Activated T-cell treated with anti-CD3 and anti-CD28 coated beads, Interleukin-2, amount 50 U/mL, for 4 hours (primary cell): Measurements from ENCODE around the gene FAM174B. TPM values are rescaled to one million over a fixed set of nuclear protein-coding genes. Genes with fewer than 3 reads are reported as not detected.
"Not testable (repeated sequence)": the region's sequence is repeated elsewhere in the genome, so short reads cannot be mapped to it uniquely, and the experiment has no call there.

ENCODE experiments used
- ATAC-seq, 2 donors: fragments of 200-7000 bp; cut with Tn5 transposase; one replicate each; pipeline ENCODE4 v1.10.0; 2021
- DNase-seq: peaks from one replicate; pipeline ENCODE4 v3.0.0-alpha.2; 2020
- H3K27me3 Mint-ChIP-seq: one replicate; pipeline ENCODE4 v1.8.0; 2021; ENCODE audit warnings: low read depth, mixed read lengths
- H3K36me3 Mint-ChIP-seq: one replicate; pipeline ENCODE4 v1.8.0; 2022; ENCODE audit warnings: mixed read lengths; ENCODE audit not compliant: insufficient read depth
- H3K4me1 Mint-ChIP-seq: one replicate; pipeline ENCODE4 v1.8.0; 2021; ENCODE audit warnings: low read depth, mixed read lengths
- H3K4me3 Mint-ChIP-seq: one replicate; pipeline ENCODE4 v1.8.0; 2021; ENCODE audit warnings: mild to moderate bottlenecking, moderate library complexity, mixed read lengths
- H3K9me3 Mint-ChIP-seq: one replicate; pipeline ENCODE4 v1.8.0; 2021; ENCODE audit warnings: mixed read lengths
- total RNA-seq, 3 donors: library from RNA; stranded (reverse); gene quantifications; one replicate each; pipeline ENCODE4 v1.2.1, GENCODE V29; 2021

The FAM174B gene
- total RNA-seq, 3 donors from 2014 or later = 2.7 to 6.2 (median 3.6) TPM

GRCh38 chr15:92612891-92613290 is 42.7 kb downstream of the FAM174B start:
- H3K4me3 Mint-ChIP-seq = no peak overlapping the region
- no peak for DNase-seq
- H3K4me1 Mint-ChIP-seq = no peaks in the 10 kb centered on the region
- H3K36me3 Mint-ChIP-seq = no peaks in the 10 kb centered on the region
- H3K27me3 Mint-ChIP-seq = peaks cover 7% of the 10 kb centered on the region
- no peaks in the 10 kb centered on the region for H3K9me3 Mint-ChIP-seq
- no peak for ATAC-seq

- no peak for DNase-seq
- no peaks in the 10 kb centered on the region for H3K36me3 Mint-ChIP-seq
- no peak overlapping the region for H3K4me3 Mint-ChIP-seq
- no peaks in the 10 kb centered on the region for H3K9me3 Mint-ChIP-seq
- peaks cover 10% of the 10 kb centered on the region for H3K27me3 Mint-ChIP-seq
- ATAC-seq = no peak
- no peaks in the 10 kb centered on the region for H3K4me1 Mint-ChIP-seq
Observed at GRCh38 chr15:92611995-92612745, 43.4 kb downstream of the FAM174B start.

DNA sequence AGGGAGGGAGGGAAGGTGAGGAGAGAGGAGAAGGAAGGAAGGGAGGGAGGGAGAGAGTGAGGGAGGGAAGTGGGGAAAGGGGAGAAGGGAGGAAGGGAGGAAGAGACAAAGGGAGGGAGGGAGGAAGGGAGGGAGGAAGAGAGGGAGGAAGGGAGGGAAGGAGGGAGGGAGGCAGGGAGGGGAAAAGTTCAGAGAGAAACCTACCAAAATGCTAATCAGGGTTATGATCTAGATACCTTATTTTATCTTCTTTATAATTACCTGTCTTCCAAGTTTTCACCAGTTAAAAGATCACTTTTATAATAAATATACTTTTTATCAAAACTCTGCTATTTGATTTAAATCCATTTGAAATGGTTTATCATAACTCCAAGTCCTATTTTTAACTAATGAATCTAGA is 44.4 kb downstream of the FAM174B start:
- no peaks in the 10 kb centered on the region for H3K36me3 Mint-ChIP-seq
- no peak overlapping the region for H3K4me3 Mint-ChIP-seq
- DNase-seq = no peak
- H3K4me1 Mint-ChIP-seq = no peaks in the 10 kb centered on the region
- no peaks in the 10 kb centered on the region for H3K9me3 Mint-ChIP-seq
- no peak for ATAC-seq
- peaks cover 15% of the 10 kb centered on the region for H3K27me3 Mint-ChIP-seq

- ATAC-seq (no peak), DNase-seq (no peak)
- peaks cover 15% of the 10 kb centered on the region for H3K27me3 Mint-ChIP-seq
- H3K4me1 Mint-ChIP-seq = no peaks in the 10 kb centered on the region
- no peaks in the 10 kb centered on the region for H3K36me3 Mint-ChIP-seq
- no peaks in the 10 kb centered on the region for H3K9me3 Mint-ChIP-seq
- H3K4me3 Mint-ChIP-seq = no peak overlapping the region
Observed at GRCh38 chr15:92610101-92610520, 45.5 kb downstream of the FAM174B start.

DNA sequence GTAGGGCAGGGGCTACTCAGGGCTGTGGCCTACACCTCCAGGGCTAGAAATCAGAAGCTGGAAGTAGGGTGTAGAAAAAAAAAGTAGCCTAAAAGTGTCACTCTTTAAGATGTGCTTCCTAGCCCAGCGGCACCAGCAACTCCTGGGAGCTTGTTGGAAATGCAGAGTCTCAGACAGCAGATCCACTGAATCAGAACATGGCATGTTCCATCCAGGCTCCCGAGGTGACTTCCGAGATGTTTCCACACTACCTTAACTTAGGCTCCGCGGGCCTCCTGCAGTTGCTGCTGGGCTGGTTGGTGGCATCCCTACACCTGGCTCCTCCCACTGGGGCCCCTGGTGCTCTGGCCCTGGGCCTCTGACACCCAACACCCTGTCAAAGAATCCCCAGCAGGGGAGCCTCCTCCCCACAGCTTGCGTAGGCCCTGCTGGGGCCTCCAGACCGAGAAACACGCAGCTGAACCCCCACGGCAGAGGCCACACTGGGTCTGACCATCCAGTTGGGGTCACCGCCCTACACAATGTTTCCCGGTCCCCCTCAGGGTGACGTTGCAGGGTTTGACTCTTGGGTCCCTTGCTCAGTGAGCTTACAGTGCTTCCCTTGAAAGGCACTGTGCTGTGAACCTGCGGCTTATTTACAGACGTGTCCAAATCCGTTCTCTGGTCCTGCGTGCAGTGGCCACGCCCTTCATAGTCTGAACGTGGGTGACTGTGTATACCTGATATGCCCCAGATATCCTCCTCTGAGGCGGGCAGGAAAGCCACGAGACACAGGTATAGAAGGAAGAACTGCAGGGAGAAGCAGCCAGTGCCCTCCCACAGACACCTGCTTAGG is 46.5 kb downstream of the FAM174B start:
- no peak for DNase-seq
- no peak for ATAC-seq
- Mint-ChIP-seq H3K4me1 (no peaks in the 10 kb centered on the region), H3K9me3 (no peaks in the 10 kb centered on the region), H3K36me3 (no peaks in the 10 kb centered on the region), H3K27me3 (peaks cover 15% of the 10 kb centered on the region), H3K4me3 (no peak overlapping the region)

- peaks cover 15% of the 10 kb centered on the region for H3K27me3 Mint-ChIP-seq
- ATAC-seq, H3K36me3 Mint-ChIP-seq, H3K4me3 Mint-ChIP-seq, H3K9me3 Mint-ChIP-seq, DNase-seq, H3K4me1 Mint-ChIP-seq: not testable (repeated sequence)
Observed at GRCh38 chr15:92606836-92607150, 48.8 kb downstream of the FAM174B start.

DNA sequence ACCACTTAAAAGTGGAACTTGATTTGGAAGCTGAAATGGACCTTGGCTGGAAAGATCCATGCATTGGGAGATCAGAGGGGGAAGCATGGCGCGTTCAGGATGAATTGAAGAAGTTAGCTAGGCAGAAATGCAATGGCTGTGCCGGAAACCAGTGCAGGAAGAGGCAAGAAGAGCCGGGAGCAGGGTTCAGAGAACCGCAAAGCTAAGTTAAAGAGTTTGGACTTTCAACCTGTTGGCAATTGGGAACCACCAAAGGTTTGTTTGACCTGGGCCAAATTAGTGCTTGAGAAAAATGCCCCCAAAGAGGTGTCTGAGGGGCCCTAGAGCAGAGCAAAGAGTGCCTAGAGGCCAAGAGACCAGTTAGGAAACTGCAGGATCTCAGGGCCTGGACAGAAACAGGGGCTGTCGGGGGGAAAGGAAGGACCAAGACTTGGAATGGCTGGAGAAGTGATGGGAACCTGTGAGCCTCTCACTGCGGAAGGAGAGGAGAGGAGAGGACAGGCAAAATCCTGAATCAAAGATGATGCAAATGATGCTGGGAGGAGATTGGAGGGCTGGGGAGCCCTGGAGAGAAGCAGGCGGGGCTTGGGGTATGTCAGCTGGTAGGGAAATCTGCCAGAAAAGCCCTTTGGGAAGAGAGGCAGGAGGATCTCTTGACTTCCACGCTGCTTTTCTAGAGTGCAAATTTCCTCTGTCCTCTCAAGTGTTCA is 49.3 kb downstream of the FAM174B start:
- Mint-ChIP-seq H3K36me3 (no peaks in the 10 kb centered on the region), H3K4me1 (no peaks in the 10 kb centered on the region), H3K27me3 (peaks cover 15% of the 10 kb centered on the region), H3K9me3 (no peaks in the 10 kb centered on the region), H3K4me3 (no peak overlapping the region)
- DNase-seq (no peak), ATAC-seq (no peak)

DNA sequence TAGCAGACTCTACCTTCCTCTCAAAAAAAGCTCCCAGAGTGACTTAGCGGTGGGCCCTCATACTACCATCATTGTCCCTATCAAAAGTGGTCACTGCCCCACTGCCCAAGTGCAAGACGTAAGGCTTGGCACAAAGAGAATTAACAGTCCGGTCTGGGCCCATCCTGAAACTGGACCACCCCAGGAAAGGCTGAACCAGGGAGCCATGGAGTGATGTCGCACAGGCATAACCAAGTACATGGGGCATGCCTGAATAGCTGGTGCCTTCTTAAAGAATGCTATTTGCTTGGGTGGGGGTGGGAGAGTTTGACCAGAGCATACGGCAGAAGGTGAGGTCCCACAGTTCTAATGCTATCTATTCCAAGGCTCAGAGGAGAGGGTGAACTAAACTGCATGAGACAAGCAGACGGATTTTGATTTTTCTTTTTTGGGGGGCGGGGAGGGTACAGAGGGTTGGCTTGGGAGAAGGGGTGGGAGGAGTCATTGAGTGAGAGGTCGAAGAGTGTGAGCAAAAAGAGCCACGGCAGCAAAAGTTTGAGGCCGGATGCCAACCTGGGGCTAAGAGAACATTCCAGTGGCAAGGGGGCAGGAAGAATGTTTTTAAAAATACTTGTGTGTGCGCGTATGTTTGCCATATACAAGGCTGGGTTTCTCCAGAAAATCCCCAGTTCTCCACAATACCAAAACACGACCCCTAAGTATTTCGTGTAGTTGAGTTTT is 50.2 kb downstream of the FAM174B start:
- ATAC-seq (no peak), DNase-seq (no peak)
- Mint-ChIP-seq H3K4me1 (no peaks in the 10 kb centered on the region), H3K36me3 (no peaks in the 10 kb centered on the region), H3K9me3 (no peaks in the 10 kb centered on the region), H3K27me3 (peaks cover 15% of the 10 kb centered on the region), H3K4me3 (no peak overlapping the region)

- ATAC-seq = no peak
- Mint-ChIP-seq H3K36me3 (no peaks in the 10 kb centered on the region), H3K9me3 (no peaks in the 10 kb centered on the region), H3K4me3 (no peak overlapping the region), H3K27me3 (peaks cover 19% of the 10 kb centered on the region), H3K4me1 (no peaks in the 10 kb centered on the region)
- DNase-seq = no peak
Observed at GRCh38 chr15:92603743-92604470, 51.7 kb downstream of the FAM174B start.

- ATAC-seq (no peak), DNase-seq (no peak)
- Mint-ChIP-seq H3K4me3 (no peak overlapping the region), H3K9me3 (no peaks in the 10 kb centered on the region), H3K4me1 (no peaks in the 10 kb centered on the region), H3K27me3 (peaks cover 16% of the 10 kb centered on the region), H3K36me3 (no peaks in the 10 kb centered on the region)
Observed at GRCh38 chr15:92603278-92603677, 52.3 kb downstream of the FAM174B start.

GRCh38 chr15:92602267-92602593 is 53.3 kb downstream of the FAM174B start:
- DNase-seq = no peak
- H3K4me3 Mint-ChIP-seq = no peak overlapping the region
- ATAC-seq = no peak
- no peaks in the 10 kb centered on the region for H3K9me3 Mint-ChIP-seq
- H3K4me1 Mint-ChIP-seq = no peaks in the 10 kb centered on the region
- H3K36me3 Mint-ChIP-seq = no peaks in the 10 kb centered on the region
- peaks cover 8% of the 10 kb centered on the region for H3K27me3 Mint-ChIP-seq

DNA sequence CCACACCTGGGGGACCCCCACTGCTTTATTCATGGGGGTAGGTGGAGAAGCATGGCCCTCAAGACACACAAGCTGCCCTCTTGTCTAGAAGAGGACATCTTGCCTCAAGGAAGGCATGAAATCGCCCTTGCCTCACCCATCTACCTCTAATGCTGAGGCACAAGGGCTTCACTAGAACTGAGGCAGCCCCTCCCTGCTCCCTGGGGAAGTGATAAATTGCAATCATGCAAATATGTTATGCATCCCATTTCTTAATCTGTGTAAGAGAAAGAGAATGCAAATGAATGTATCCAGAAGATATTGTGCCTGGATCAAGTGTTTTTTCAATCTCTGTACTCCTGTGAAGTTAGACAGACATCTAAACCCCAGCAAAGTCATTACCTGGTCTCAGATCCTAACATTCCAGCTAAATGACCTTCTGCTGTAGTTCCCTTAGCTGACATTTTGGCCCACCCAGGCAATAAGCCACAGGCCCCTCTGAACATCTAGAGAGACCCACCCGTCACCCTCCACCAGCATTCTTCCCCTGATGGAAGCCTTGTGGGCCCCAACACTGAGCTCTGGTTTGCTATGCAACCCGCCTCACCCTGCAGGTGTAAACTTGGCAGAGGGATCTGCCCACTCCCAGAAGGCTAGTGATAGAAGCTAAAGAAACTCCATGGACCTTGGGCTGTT is 53.8 kb downstream of the FAM174B start:
- no peak overlapping the region for H3K4me3 Mint-ChIP-seq
- no peak for ATAC-seq
- no peak for DNase-seq
- no peaks in the 10 kb centered on the region for H3K4me1 Mint-ChIP-seq
- peaks cover 8% of the 10 kb centered on the region for H3K27me3 Mint-ChIP-seq
- no peaks in the 10 kb centered on the region for H3K9me3 Mint-ChIP-seq
- no peaks in the 10 kb centered on the region for H3K36me3 Mint-ChIP-seq

DNA sequence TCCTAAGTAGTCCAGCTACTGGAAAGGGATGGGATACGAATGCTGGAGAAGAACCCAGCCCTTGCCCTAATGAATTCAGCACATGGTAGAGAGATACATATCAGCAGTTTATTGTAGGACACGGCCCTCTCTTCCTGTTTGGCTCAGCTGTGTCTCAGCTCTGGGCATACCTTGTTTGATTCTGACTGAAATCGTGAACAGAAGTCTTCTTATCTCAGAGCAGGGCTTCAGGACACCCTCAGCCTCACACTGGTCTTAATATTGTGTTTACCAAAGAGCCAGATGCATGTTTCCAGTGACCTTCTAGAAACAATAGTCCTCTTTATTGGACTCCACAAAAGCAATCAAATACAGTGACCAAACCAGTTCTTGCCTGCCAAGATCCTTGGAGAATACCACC is 54.7 kb downstream of the FAM174B start:
- Mint-ChIP-seq H3K27me3 (peaks cover 4% of the 10 kb centered on the region), H3K9me3 (no peaks in the 10 kb centered on the region), H3K36me3 (no peaks in the 10 kb centered on the region), H3K4me1 (no peaks in the 10 kb centered on the region), H3K4me3 (no peak overlapping the region)
- no peak for ATAC-seq
- DNase-seq = no peak
